ENCODE results near the gene BEST2. TPM values are rescaled to one million over a fixed set of nuclear protein-coding genes. Genes with fewer than 3 reads are reported as not detected.
A peak's percentile ranks its signal among the peaks of the same experiment; 100 is the strongest.

Gene BEST2

DNA sequence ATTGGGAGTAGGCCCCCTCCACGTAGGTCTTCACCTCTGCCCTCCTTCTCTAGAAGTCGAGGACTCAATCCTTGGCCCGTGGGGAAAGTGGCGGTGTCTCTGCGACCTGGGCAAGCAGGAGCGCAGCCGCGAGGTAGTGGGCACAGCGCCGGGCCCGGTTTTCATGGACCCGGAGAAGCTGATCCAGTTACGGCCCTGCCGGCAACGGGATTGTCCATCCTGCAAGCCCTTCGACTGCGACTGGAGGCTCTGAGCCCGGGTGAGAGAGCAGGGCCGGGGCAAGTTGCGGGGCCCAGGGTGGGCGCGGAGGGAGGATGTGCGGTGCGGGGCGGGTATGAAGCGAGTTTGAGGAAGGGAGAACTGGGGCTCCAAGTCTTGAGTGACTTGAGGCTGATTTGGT, 52.5 kb downstream of the BEST2 start:
- no peaks in the 10 kb centered on the region for H3K9me3 ChIP-seq (replicated peaks in 1 of 2; ENCODE audit: control insufficient read depth in 2 of 2, insufficient read depth in 1 of 2, low read depth in 1 of 2, low read length in 2 of 2)
- no peaks in the 10 kb centered on the region for H3K27me3 ChIP-seq (ENCODE audit: control insufficient read depth in 3 of 3, insufficient read depth in 3 of 3, low read depth in 1 of 3, low read length in 3 of 3)
- no peak overlapping the region for H3K18ac ChIP-seq (ENCODE audit: low read length)
- H4K8ac ChIP-seq (ENCODE audit: low read depth, low read length), result no peak overlapping the region
- peaks cover 14 to 17% of the 10 kb centered on the region in 2 donors for H3K4me1 ChIP-seq (ENCODE audit: control insufficient read depth in 2 of 2, insufficient read depth in 1 of 2, low read depth in 1 of 2, low read length in 2 of 2)
- H3K27ac ChIP-seq (replicated peaks; ENCODE audit: low read length), result no peak overlapping the region
- no peak overlapping the region for H2BK12ac ChIP-seq (ENCODE audit: low read length)
- H3K4me3 ChIP-seq (ENCODE audit: low read length in 2 of 2), result no peak overlapping the region
- H2BK120ac ChIP-seq (ENCODE audit: low read depth, low read length), result peak overlapping the region; percentile 51
- no peak for DNase-seq (ENCODE audit: low spot score)
- peaks cover 19% of the 10 kb centered on the region for H3K79me1 ChIP-seq (ENCODE audit: low read depth, low read length)
- H2BK15ac ChIP-seq (ENCODE audit: low read length), result no peak overlapping the region
- no peak overlapping the region for H3K4me2 ChIP-seq (ENCODE audit: insufficient read depth, low read length, poor library complexity, severe bottlenecking)
- H2AK5ac ChIP-seq (ENCODE audit: low read depth, low read length), result no peak overlapping the region
- H2BK5ac ChIP-seq (ENCODE audit: low read length), result no peak overlapping the region
- 100% methylated on average over 5 of the region's 26 CpGs; no CpG with 5 or more reads in 1 of the 2 donors for WGBS, 2 donors (ENCODE audit: extremely low coverage in 2 of 2, insufficient read length in 2 of 2, insufficient replicate concordance in 1 of 2)
- H3K36me3 ChIP-seq (replicated peaks in 1 of 2; ENCODE audit: control insufficient read depth in 2 of 2, insufficient read depth in 2 of 2, low read length in 2 of 2), result peaks cover 20 to 35% of the 10 kb centered on the region in 2 donors
- H3K14ac ChIP-seq (ENCODE audit: low read length), result no peak overlapping the region
- H4K91ac ChIP-seq (ENCODE audit: low read depth, low read length, poor library complexity), result no peak overlapping the region
- no peak overlapping the region for H2AFZ ChIP-seq (ENCODE audit: low read length)
- H3K9ac ChIP-seq (ENCODE audit: low read depth, low read length, poor library complexity), result no peak overlapping the region
- no peak overlapping the region for H3K23ac ChIP-seq (ENCODE audit: low read depth, low read length, poor library complexity)
- H3K4ac ChIP-seq (ENCODE audit: low read length), result no peak overlapping the region

DNA sequence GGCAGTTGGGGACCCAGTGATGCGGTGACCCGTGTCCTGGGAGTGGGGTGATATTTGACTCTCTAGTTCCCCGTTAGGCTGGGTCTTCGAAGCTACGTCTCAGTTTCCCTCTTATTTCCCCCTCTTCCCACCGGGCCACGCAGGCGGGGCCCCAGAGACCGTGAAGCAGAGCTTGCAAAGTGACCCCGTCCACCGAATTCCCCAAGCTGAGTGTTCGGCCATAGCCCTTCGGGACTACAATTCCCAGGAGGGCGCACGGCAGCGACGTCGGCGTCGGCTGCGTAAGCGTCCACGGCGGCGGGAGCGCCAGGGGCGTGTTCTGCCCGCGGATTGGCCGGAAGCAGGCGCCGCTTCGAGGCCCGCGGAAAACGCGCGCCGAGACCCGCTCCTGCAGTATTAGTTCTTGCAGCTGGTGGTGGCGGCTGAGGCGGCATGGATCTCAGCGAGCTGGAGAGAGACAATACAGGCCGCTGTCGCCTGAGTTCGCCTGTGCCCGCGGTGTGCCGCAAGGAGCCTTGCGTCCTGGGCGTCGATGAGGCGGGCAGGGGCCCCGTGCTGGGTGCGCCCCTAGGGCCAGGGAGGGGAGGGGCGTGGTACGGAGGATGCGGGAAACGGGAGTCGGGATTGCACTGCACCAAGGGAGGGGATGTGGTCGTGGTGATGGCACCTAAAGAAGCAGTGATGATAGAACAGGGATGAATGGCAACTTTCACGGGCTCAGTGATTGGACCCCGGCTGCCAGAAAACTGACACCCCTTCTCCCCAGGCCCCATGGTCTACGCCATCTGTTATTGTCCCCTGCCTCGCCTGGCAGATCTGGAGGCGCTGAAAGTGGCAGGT, 54.9 kb downstream of the BEST2 start, which contains the start of gene RNASEH2A:
Gene RNASEH2A, plus strand, starts transcription at position 343 of the 840 bp plus-strand sequence. Its CDS starts 90 bp downstream, at position 433.
- no peaks in the 10 kb centered on the region for H3K9me3 ChIP-seq (replicated peaks in 1 of 2; ENCODE audit: control insufficient read depth in 2 of 2, insufficient read depth in 1 of 2, low read depth in 1 of 2, low read length in 2 of 2)
- peaks cover 8% of the 10 kb centered on the region for H3K79me1 ChIP-seq (ENCODE audit: low read depth, low read length)
- H3K27me3 ChIP-seq (ENCODE audit: control insufficient read depth in 3 of 3, insufficient read depth in 3 of 3, low read depth in 1 of 3, low read length in 3 of 3), result no peaks in the 10 kb centered on the region
- no peak within 1 kb of the TSS for H2BK15ac ChIP-seq (ENCODE audit: low read length)
- peak within 1 kb of the TSS; percentile 98 for H3K9ac ChIP-seq (ENCODE audit: low read depth, low read length, poor library complexity)
- peak within 1 kb of the TSS; percentile 54 for H4K8ac ChIP-seq (ENCODE audit: low read depth, low read length)
- H2BK5ac ChIP-seq (ENCODE audit: low read length), result no peak within 1 kb of the TSS
- H3K14ac ChIP-seq (ENCODE audit: low read length), result peak within 1 kb of the TSS; percentile 98
- DNase-seq (ENCODE audit: low spot score), result peak; percentile 85
- H3K23ac ChIP-seq (ENCODE audit: low read depth, low read length, poor library complexity), result peak within 1 kb of the TSS; percentile 22
- H3K4ac ChIP-seq (ENCODE audit: low read length), result no peak within 1 kb of the TSS
- H2BK120ac ChIP-seq (ENCODE audit: low read depth, low read length), result no peak within 1 kb of the TSS
- H2BK12ac ChIP-seq (ENCODE audit: low read length), result no peak within 1 kb of the TSS
- H3K18ac ChIP-seq (ENCODE audit: low read length), result peak within 1 kb of the TSS; percentile 92
- H2AK5ac ChIP-seq (ENCODE audit: low read depth, low read length), result peak within 1 kb of the TSS; percentile 4
- no peak within 1 kb of the TSS for H4K91ac ChIP-seq (ENCODE audit: low read depth, low read length, poor library complexity)
- peak within 1 kb of the TSS; percentile 80 to 94 for H3K4me3 ChIP-seq (ENCODE audit: low read length in 2 of 2)
- peak within 1 kb of the TSS; percentile 54 for H3K27ac ChIP-seq (replicated peaks; ENCODE audit: low read length)
- no CpG with 5 or more reads among the region's 66 CpGs for WGBS, 2 donors (ENCODE audit: extremely low coverage in 2 of 2, insufficient read length in 2 of 2, insufficient replicate concordance in 1 of 2)
- H2AFZ ChIP-seq (ENCODE audit: low read length), result peak within 1 kb of the TSS; percentile 93
- peaks cover 12 to 14% of the 10 kb centered on the region in 2 donors for H3K4me1 ChIP-seq (ENCODE audit: control insufficient read depth in 2 of 2, insufficient read depth in 1 of 2, low read depth in 1 of 2, low read length in 2 of 2)
- H3K4me2 ChIP-seq (ENCODE audit: insufficient read depth, low read length, poor library complexity, severe bottlenecking), result peak within 1 kb of the TSS; percentile 91
- peaks cover 26 to 41% of the 10 kb centered on the region in 2 donors for H3K36me3 ChIP-seq (replicated peaks in 1 of 2; ENCODE audit: control insufficient read depth in 2 of 2, insufficient read depth in 2 of 2, low read length in 2 of 2)

Small RNAs within 50 kb of the gene (small RNA-seq; reads per million reads assigned to genes)
- gene MIR5684 (ENCODE audit: insufficient read depth) (not detected), gene SNORD41 (ENCODE audit: insufficient read depth) (571 reads per million, percentile 98 among the genes with 10 or more reads in this experiment)
